CD14-positive monocyte (primary cell): ENCODE data around the gene ELOVL1. TPM values are rescaled to one million over a fixed set of nuclear protein-coding genes. Genes with fewer than 3 reads are reported as not detected.

Source experiments
- DNase-seq, 3 donors: peaks; one replicate each; pipeline ENCODE4 v3.0.0-alpha.2; 2011 to 2022
- H2AFZ ChIP-seq: 2 replicates; pipeline ENCODE4 v1.6.0; 2012; ENCODE audit warnings: mild to moderate bottlenecking, low read depth, low read length, inconsistent platforms; ENCODE audit not compliant: insufficient read depth, poor library complexity, severe bottlenecking
- H3K27ac ChIP-seq, 2 donors: 1 replicate in 1 of 2; 2 replicates in 1 of 2; pipeline ENCODE4 v1.5.1; 2012 to 2013; ENCODE audit warnings: low read length in 2 of 2, control low read depth in 1 of 2, inconsistent platforms in 1 of 2, low read depth in 1 of 2, mild to moderate bottlenecking in 1 of 2
- H3K27me3 ChIP-seq, 2 donors: one replicate each; pipeline versions ENCODE4 v1.6.0 to v1.6.1; 2011 to 2013; ENCODE audit warnings: low read length in 2 of 2; ENCODE audit not compliant: control insufficient read depth in 2 of 2, insufficient read depth in 2 of 2
- H3K36me3 ChIP-seq, 2 donors: replicated peaks in 1 of 2; 1 replicate in 1 of 2; 2 replicates in 1 of 2; pipeline versions ENCODE4 v1.5.1 to v1.6.1; 2012 to 2013; ENCODE audit warnings: low read length in 2 of 2, control low read depth in 1 of 2, inconsistent platforms in 1 of 2, mild to moderate bottlenecking in 1 of 2; ENCODE audit not compliant: insufficient read depth in 2 of 2, control insufficient read depth in 1 of 2
- H3K4me1 ChIP-seq, 2 donors: 1 replicate in 1 of 2; 2 replicates in 1 of 2; pipeline versions ENCODE4 v1.5.1 to v1.6.1; 2012 to 2013; ENCODE audit warnings: low read length in 2 of 2, control low read depth in 1 of 2, inconsistent platforms in 1 of 2, mild to moderate bottlenecking in 1 of 2, moderate library complexity in 1 of 2; ENCODE audit not compliant: insufficient read depth in 2 of 2, control insufficient read depth in 1 of 2
- H3K4me2 ChIP-seq: replicated peaks from 2 replicates; pipeline ENCODE3; 2012; ENCODE audit warnings: low read length, moderate library complexity, mild to moderate bottlenecking; ENCODE audit not compliant: poor library complexity, severe bottlenecking; ENCODE audit errors: extremely low read depth
- H3K4me3 ChIP-seq, 3 experiments: fragments of 200-600 bp in 1 of 3; sonication (generic) in 1 of 3; replicated peaks in 1 of 3; 1 replicate in 2 of 3; 2 replicates in 1 of 3; pipeline ENCODE4 v1.5.1; 2011 to 2013; ENCODE audit warnings: low read length in 3 of 3, mild to moderate bottlenecking in 3 of 3, control low read depth in 2 of 3, low read depth in 2 of 3, inconsistent platforms in 1 of 3, moderate library complexity in 1 of 3
- H3K79me2 ChIP-seq: 2 replicates; pipeline ENCODE4 v1.6.0; 2012; ENCODE audit warnings: mild to moderate bottlenecking, control low read depth, inconsistent platforms, low read length, moderate library complexity; ENCODE audit not compliant: insufficient read depth
- H3K9ac ChIP-seq: 2 replicates; pipeline ENCODE4 v1.6.0; 2017; ENCODE audit warnings: low read length, mild to moderate bottlenecking; ENCODE audit not compliant: insufficient read depth, poor library complexity, severe bottlenecking
- H3K9me3 ChIP-seq, 2 donors: replicated peaks in 1 of 2; 1 replicate in 1 of 2; 2 replicates in 1 of 2; pipeline versions ENCODE4 v1.5.1 to v1.6.1; 2012 to 2013; ENCODE audit warnings: low read length in 2 of 2, control low read depth in 1 of 2; ENCODE audit not compliant: control insufficient read depth in 1 of 2, insufficient read depth in 1 of 2
- H4K20me1 ChIP-seq: 2 replicates; pipeline ENCODE4 v1.6.0; 2012; ENCODE audit warnings: mild to moderate bottlenecking, low read length, control low read depth, moderate library complexity; ENCODE audit not compliant: insufficient read depth
- H3K27ac Mint-ChIP-seq, 7 donors: one replicate each; pipeline ENCODE4 v1.8.0; 2020; ENCODE audit warnings: mild to moderate bottlenecking in 7 of 7, mixed read lengths in 7 of 7, moderate library complexity in 6 of 7, inconsistent platforms in 2 of 7
- H3K27me3 Mint-ChIP-seq, 3 donors: one replicate each; pipeline ENCODE4 v1.8.0; 2021 to 2022; ENCODE audit warnings: low read depth in 3 of 3, mild to moderate bottlenecking in 3 of 3, mixed read lengths in 3 of 3, moderate library complexity in 3 of 3, inconsistent platforms in 1 of 3
- H3K36me3 Mint-ChIP-seq, 2 donors: one replicate each; pipeline ENCODE4 v1.8.0; 2020; ENCODE audit warnings: mixed read lengths in 2 of 2, inconsistent platforms in 1 of 2, mild to moderate bottlenecking in 1 of 2
- H3K4me1 Mint-ChIP-seq: one replicate; pipeline ENCODE4 v1.8.0; 2020; ENCODE audit warnings: mild to moderate bottlenecking, mixed read lengths
- H3K4me3 Mint-ChIP-seq, 2 donors: one replicate each; pipeline ENCODE4 v1.8.0; 2020; ENCODE audit warnings: mild to moderate bottlenecking in 2 of 2, mixed read lengths in 2 of 2, moderate library complexity in 1 of 2
- H3K9me3 Mint-ChIP-seq, 7 donors: one replicate each; pipeline ENCODE4 v1.8.0; 2020 to 2022; ENCODE audit warnings: mixed read lengths in 7 of 7, mild to moderate bottlenecking in 6 of 7, moderate library complexity in 6 of 7, inconsistent platforms in 2 of 7
- WGBS: methylation state at CpG from one replicate; pipeline ENCODE4 v1.1.5; 2013; ENCODE audit warnings: missing lambda C conversion rate; ENCODE audit not compliant: insufficient coverage; 5-methylcytosine and 5-hydroxymethylcytosine counted together
- intact Hi-C, 2 donors: fragments of 100-400 bp; cut with micrococcal nuclease; formaldehyde crosslinking; loops; one replicate each; pipeline versions ENCODE4 v1.15.0 to v1.15.1; 2023
- polyA plus RNA-seq, 3 donors: library from polyadenylated mRNA; depleted of rRNA in 1 of 3; unstranded in 2 of 3; stranded (reverse) in 1 of 3; fragments of 300-500 nt in 2 of 3; fragments of >200 nt in 1 of 3; fragmentation: Illumina TruSeq in 2 of 3; gene quantifications; 1 replicate in 2 of 3; 2 replicates in 1 of 3; pipeline ENCODE4 v1.2.3, GENCODE V29; 2012 to 2021
- TF ChIP-seq, protein P1 (sequence below): fragments of 200-600 bp; IDR thresholded peaks from one replicate; pipeline ENCODE4 v1.8.0; 2022; ENCODE audit warnings: antibody characterized with exemption, mild to moderate bottlenecking

Gene ELOVL1
- polyA plus RNA-seq, 3 donors, result 135 to 151 (median 148) TPM

DNA sequence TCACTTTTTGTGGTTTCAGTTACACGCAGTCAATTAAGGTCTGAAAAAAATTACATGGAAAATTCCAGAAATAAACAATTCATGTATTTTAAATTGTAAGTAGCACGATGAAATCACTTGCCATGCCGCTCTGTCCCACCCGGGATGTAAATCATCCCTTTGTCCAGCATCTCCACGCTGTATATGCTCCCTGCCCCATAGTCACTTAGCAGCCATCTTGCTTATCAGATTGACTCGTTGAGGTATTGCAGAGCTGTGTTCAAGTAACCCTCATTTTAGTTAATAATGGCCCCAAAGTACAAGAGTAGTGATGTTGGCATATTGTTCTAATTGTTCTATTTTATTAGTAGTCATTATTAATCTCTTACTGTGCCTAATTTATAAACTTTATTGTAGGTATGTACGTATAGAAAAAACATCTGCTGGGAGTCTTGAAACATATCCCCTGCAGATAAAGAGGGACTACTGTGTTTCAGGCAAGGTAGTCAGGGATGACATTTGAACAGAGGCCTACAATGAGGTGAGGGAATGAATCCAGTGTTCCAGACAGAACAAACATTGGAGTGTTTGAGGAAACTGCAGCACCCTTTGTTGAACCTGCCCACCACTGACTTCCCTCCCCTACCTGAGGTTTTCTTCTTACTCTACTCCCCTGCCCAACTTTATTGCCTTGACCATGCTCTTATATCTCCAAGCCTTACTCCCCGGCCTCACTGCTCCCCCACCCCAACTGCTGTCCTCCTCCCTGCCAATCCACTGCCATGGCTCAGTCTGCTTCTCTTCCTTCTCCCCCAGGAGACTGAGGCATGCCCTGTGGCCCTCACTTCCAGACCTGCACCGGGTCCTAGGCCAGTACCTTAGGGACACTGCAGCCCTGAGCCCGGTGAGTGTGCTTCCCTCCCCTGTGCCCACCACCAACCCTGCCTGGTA, 16.1 kb downstream of the ELOVL1 start:
- Histone ChIP-seq H3K79me2 (no peaks in the 10 kb centered on the region), H2AFZ (no peak overlapping the region), H3K4me3 (no peak overlapping the region), H3K9me3 (no peaks in the 10 kb centered on the region), H3K4me1 (no peaks in the 10 kb centered on the region), H3K27ac (no peak overlapping the region), H4K20me1 (no peaks in the 10 kb centered on the region), H3K4me2 (no peak overlapping the region), H3K9ac (no peak overlapping the region), H3K27me3 (no peaks in the 10 kb centered on the region), H3K36me3 (no peaks in the 10 kb centered on the region)
- peaks cover 4% of the 10 kb centered on the region in 2 donors for H3K36me3 Mint-ChIP-seq
- peaks cover 2 to 5% (median 2%) of the 10 kb centered on the region in 3 donors for H3K27me3 Mint-ChIP-seq
- intact Hi-C loops, result loop anchor here in 1 of 2 donors (5.0 kb wide), 1 partner anchor 36 kb away; the partner anchor contains the start of genes MED8 and SZT2
- H3K4me1 Mint-ChIP-seq, result peaks cover 16% of the 10 kb centered on the region
- H3K27ac Mint-ChIP-seq, result peak overlapping the region in 1 of 7 donors; percentile 7
- no peak for DNase-seq
- no peak overlapping the region for H3K4me3 Mint-ChIP-seq
- TF ChIP-seq, protein P1, sequence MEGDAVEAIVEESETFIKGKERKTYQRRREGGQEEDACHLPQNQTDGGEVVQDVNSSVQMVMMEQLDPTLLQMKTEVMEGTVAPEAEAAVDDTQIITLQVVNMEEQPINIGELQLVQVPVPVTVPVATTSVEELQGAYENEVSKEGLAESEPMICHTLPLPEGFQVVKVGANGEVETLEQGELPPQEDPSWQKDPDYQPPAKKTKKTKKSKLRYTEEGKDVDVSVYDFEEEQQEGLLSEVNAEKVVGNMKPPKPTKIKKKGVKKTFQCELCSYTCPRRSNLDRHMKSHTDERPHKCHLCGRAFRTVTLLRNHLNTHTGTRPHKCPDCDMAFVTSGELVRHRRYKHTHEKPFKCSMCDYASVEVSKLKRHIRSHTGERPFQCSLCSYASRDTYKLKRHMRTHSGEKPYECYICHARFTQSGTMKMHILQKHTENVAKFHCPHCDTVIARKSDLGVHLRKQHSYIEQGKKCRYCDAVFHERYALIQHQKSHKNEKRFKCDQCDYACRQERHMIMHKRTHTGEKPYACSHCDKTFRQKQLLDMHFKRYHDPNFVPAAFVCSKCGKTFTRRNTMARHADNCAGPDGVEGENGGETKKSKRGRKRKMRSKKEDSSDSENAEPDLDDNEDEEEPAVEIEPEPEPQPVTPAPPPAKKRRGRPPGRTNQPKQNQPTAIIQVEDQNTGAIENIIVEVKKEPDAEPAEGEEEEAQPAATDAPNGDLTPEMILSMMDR, result no peak
- WGBS, result 89% methylated on average over 7 of the region's 10 CpGs
- no peaks in the 10 kb centered on the region for H3K9me3 Mint-ChIP-seq

DNA sequence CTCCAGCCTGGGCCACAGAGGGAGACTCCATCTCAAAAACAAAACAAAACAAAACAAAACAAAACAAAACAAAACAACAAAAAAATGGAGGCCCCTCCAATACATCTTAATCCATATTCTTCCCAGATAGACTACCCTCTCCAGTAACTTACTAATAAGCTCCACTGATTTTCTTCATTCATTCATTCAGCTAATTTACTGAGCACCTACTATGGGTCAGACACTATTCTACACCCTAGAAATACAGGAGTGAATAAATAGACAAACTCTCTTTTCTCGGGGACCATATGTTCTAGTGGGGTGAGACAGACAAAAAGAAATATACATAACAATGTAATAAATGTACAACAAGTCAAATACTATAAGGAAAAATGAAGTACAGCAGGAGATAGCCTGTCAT, 16.8 kb downstream of the ELOVL1 start:
- peaks cover 16% of the 10 kb centered on the region for H3K4me1 Mint-ChIP-seq
- Histone ChIP-seq H3K36me3 (no peaks in the 10 kb centered on the region), H3K4me3 (no peak overlapping the region), H4K20me1 (no peaks in the 10 kb centered on the region), H3K27ac (no peak overlapping the region), H3K4me2 (no peak overlapping the region), H3K27me3 (no peaks in the 10 kb centered on the region), H3K79me2 (no peaks in the 10 kb centered on the region), H2AFZ (no peak overlapping the region), H3K9me3 (no peaks in the 10 kb centered on the region), H3K4me1 (no peaks in the 10 kb centered on the region), H3K9ac (no peak overlapping the region)
- no peaks in the 10 kb centered on the region for H3K9me3 Mint-ChIP-seq
- peak overlapping the region in 1 of 7 donors; percentile 7 for H3K27ac Mint-ChIP-seq
- intact Hi-C loops, result loop anchor here in 1 of 2 donors (5.0 kb wide), 1 partner anchor 36 kb away; the partner anchor contains the start of genes MED8 and SZT2
- DNase-seq, result no peak
- no CpG with 5 or more reads among the region's 1 CpG for WGBS
- H3K27me3 Mint-ChIP-seq, result peaks cover 2 to 5% (median 2%) of the 10 kb centered on the region in 3 donors
- H3K36me3 Mint-ChIP-seq, result peaks cover 4% of the 10 kb centered on the region in 2 donors
- TF ChIP-seq, protein P1, result no peak
- no peak overlapping the region for H3K4me3 Mint-ChIP-seq
